MM.1S (cell line): ENCODE data around the gene RPL7L1.

ENCODE experiments used
- DNase-seq: peaks from one replicate; pipeline ENCODE4 v3.0.0-alpha.2; 2015
- H2AFZ ChIP-seq: fragments of 300-600 bp; sonication (generic); 2 replicates; pipeline ENCODE4 v1.6.0; 2016; ENCODE audit warnings: antibody characterized with exemption, low read length
- H3F3A ChIP-seq: fragments of 300-600 bp; sonication (generic); 2 replicates; pipeline ENCODE4 v1.6.1; 2016; ENCODE audit warnings: mild to moderate bottlenecking, antibody characterized with exemption, low read length, moderate library complexity, mixed read lengths; ENCODE audit not compliant: insufficient read depth
- H3K27ac ChIP-seq: fragments of 300-600 bp; sonication (generic); 2 replicates; pipeline ENCODE4 v1.5.1; 2016; ENCODE audit warnings: mild to moderate bottlenecking, low read length
- H3K27me3 ChIP-seq: fragments of 300-600 bp; sonication (generic); replicated peaks from 2 replicates; pipeline ENCODE4 v1.6.0; 2016; ENCODE audit warnings: low read length; ENCODE audit not compliant: insufficient read depth
- H3K36me3 ChIP-seq: fragments of 300-600 bp; sonication (generic); replicated peaks from 2 replicates; pipeline ENCODE4 v1.6.1; 2016; ENCODE audit warnings: mild to moderate bottlenecking, low read length, mixed read lengths; ENCODE audit not compliant: insufficient read depth
- H3K4me1 ChIP-seq: fragments of 300-600 bp; sonication (generic); 2 replicates; pipeline ENCODE4 v1.6.1; 2016; ENCODE audit warnings: low read length, mixed read lengths
- H3K4me2 ChIP-seq: fragments of 300-600 bp; sonication (generic); 2 replicates; pipeline ENCODE4 v1.6.0; 2016; ENCODE audit warnings: low read depth, low read length
- H3K4me3 ChIP-seq: fragments of 300-600 bp; sonication (generic); 2 replicates; pipeline ENCODE4 v1.5.1; 2016; ENCODE audit warnings: low read length, mixed read lengths
- H3K79me2 ChIP-seq: fragments of 300-600 bp; sonication (generic); 2 replicates; pipeline ENCODE4 v1.6.1; 2016; ENCODE audit warnings: mixed run types, low read length, mixed read lengths
- H3K9ac ChIP-seq: fragments of 300-600 bp; sonication (generic); 2 replicates; pipeline ENCODE4 v1.6.1; 2016; ENCODE audit warnings: low read length, mixed read lengths
- H3K9me2 ChIP-seq: fragments of 300-600 bp; sonication (generic); replicated peaks from 2 replicates; pipeline ENCODE4 v1.6.1; 2016; ENCODE audit warnings: mild to moderate bottlenecking, low read length, mixed read lengths; ENCODE audit not compliant: insufficient read depth
- H3K9me3 ChIP-seq: fragments of 300-600 bp; sonication (generic); replicated peaks from 2 replicates; pipeline ENCODE4 v1.6.1; 2016; ENCODE audit warnings: mild to moderate bottlenecking, low read length, mixed read lengths; ENCODE audit not compliant: insufficient read depth
- H4K20me1 ChIP-seq: fragments of 300-600 bp; sonication (generic); 2 replicates; pipeline ENCODE4 v1.6.1; 2016; ENCODE audit warnings: mild to moderate bottlenecking, low read length, moderate library complexity, mixed read lengths; ENCODE audit not compliant: insufficient read depth
- CTCF ChIP-seq: fragments of 300-600 bp; sonication (generic); IDR thresholded peaks from 2 replicates; pipeline ENCODE4 v1.5.1; 2016; ENCODE audit warnings: antibody characterized with exemption, low read length, mixed read lengths
- EZH2 ChIP-seq: fragments of 300-600 bp; sonication (generic); optimal IDR thresholded peaks from 2 replicates; pipeline ENCODE3; 2017; ENCODE audit warnings: low read depth, mild to moderate bottlenecking, antibody characterized with exemption, low read length, mixed read lengths
- EZH2phosphoT487 ChIP-seq: fragments of 300-600 bp; sonication (generic); IDR thresholded peaks from 2 replicates; pipeline ENCODE4 v1.6.1; 2018; ENCODE audit warnings: antibody characterized with exemption, low read length

RPL7L1 gene

GRCh38 chr6:42879372-42880239 is at the start of gene RPL7L1:
RPL7L1 (plus strand) TSS chr6:42879616; CDS start chr6:42879911, 295 bp downstream.
- Histone ChIP-seq H3F3A (peaks cover 12% of the 10 kb centered on the region; the same call in 1 of the 2 replicates), H3K9me3 (no peaks in the 10 kb centered on the region), H3K79me2 (peaks cover 49% of the 10 kb centered on the region), H4K20me1 (0 out of 2 replicates have a peak, but pooled peaks cover 4% of the 10 kb centered on the region), H3K27ac (peak within 1 kb of the TSS; percentile 85), H3K4me1 (no peaks in the 10 kb centered on the region), H3K4me2 (peak within 1 kb of the TSS; percentile 81), H3K9ac (peak within 1 kb of the TSS; percentile 98), H3K9me2 (no peaks in the 10 kb centered on the region), H3K36me3 (peaks cover 11% of the 10 kb centered on the region), H2AFZ (peak within 1 kb of the TSS; percentile 99), H3K4me3 (peak within 1 kb of the TSS; percentile 88), H3K27me3 (no peaks in the 10 kb centered on the region)
- DNase-seq: peak; percentile 87
- TF ChIP-seq EZH2phosphoT487 (no peak), EZH2 (no peak), CTCF (no peak)

GRCh38 chr6:42831237-42831636 is 48.2 kb upstream of the RPL7L1 start:
- no peak overlapping the region for H2AFZ ChIP-seq
- no peak overlapping the region for H3K27ac ChIP-seq
- H3K79me2 ChIP-seq: no peaks in the 10 kb centered on the region
- no peak for DNase-seq
- no peaks in the 10 kb centered on the region for H3K4me1 ChIP-seq
- 0 out of 2 replicates have a peak, but pooled peaks cover 4% of the 10 kb centered on the region for H3K36me3 ChIP-seq
- no peaks in the 10 kb centered on the region for H3F3A ChIP-seq
- H3K4me2 ChIP-seq: no peak overlapping the region
- H3K9me2 ChIP-seq: no peaks in the 10 kb centered on the region
- H3K9me3 ChIP-seq: no peaks in the 10 kb centered on the region
- H4K20me1 ChIP-seq: no peaks in the 10 kb centered on the region
- H3K9ac ChIP-seq: no peak overlapping the region
- H3K27me3 ChIP-seq: no peaks in the 10 kb centered on the region
- no peak overlapping the region for H3K4me3 ChIP-seq
- TF ChIP-seq EZH2phosphoT487 (no peak), CTCF (no peak), EZH2 (no peak)

GRCh38 chr6:42834056-42834455 is 45.4 kb upstream of the RPL7L1 start:
- H3K4me2 ChIP-seq: no peak overlapping the region
- no peak for DNase-seq
- no peak overlapping the region for H3K4me3 ChIP-seq

More at GRCh38 chr6:42834056-42834455, 45.4 kb upstream of the RPL7L1 start:
- H3K4me1 ChIP-seq: no peaks in the 10 kb centered on the region
- no peaks in the 10 kb centered on the region for H3F3A ChIP-seq
- H2AFZ ChIP-seq: no peak overlapping the region
- H3K36me3 ChIP-seq: 0 out of 2 replicates have a peak, but pooled peaks cover 3% of the 10 kb centered on the region
- H4K20me1 ChIP-seq: no peaks in the 10 kb centered on the region
- no peak overlapping the region for H3K9ac ChIP-seq
- no peaks in the 10 kb centered on the region for H3K9me2 ChIP-seq
- no peaks in the 10 kb centered on the region for H3K9me3 ChIP-seq
- H3K27ac ChIP-seq: no peak overlapping the region
- no peak for TF ChIP-seq EZH2phosphoT487
- TF ChIP-seq CTCF: no peak
- no peak for TF ChIP-seq EZH2
- H3K79me2 ChIP-seq: no peaks in the 10 kb centered on the region
- H3K27me3 ChIP-seq: no peaks in the 10 kb centered on the region
